ENCODE measurements around the gene OXGR1.

- TF ChIP-seq CTCF (IDR thresholded peaks at IDR 0.05; ENCODE audit: insufficient read depth, low read length), result no peak
- TF ChIP-seq REST (IDR thresholded peaks at IDR 0.05; ENCODE audit: insufficient replicate concordance, low read depth), result no peak
- no peak for TF ChIP-seq POLR2AphosphoS5 (IDR thresholded peaks at IDR 0.05; ENCODE audit: low read depth)
- TF ChIP-seq GABPA (IDR thresholded peaks at IDR 0.05; ENCODE audit: low read depth), result no peak
Measured at GRCh38 chr13:97020194-97020593, 25.9 kb upstream of the OXGR1 start.

All from HL-60 (cell line).